Transverse colon (tissue), 4 donors: ENCODE measurements around the gene RASGEF1C. TPM values are rescaled to one million over a fixed set of nuclear protein-coding genes. Genes with fewer than 3 reads are reported as not detected.
"Not testable (repeated sequence)": the region's sequence is repeated elsewhere in the genome, so short reads cannot be mapped to it uniquely, and the experiment has no call there.

Experiments
- DNase-seq: peaks from one replicate; pipeline ENCODE4 v3.0.0-alpha.2; 2019
- H3K27ac ChIP-seq, 4 donors: fragments of 200-600 bp; sonication (generic); 2 replicates each; pipeline ENCODE4 v1.5.1; 2016 to 2018; ENCODE audit warnings: inconsistent platforms in 4 of 4
- H3K27me3 ChIP-seq: fragments of 200-600 bp; sonication (generic); 2 replicates; pipeline ENCODE4 v1.5.1; 2017; ENCODE audit warnings: inconsistent platforms
- H3K36me3 ChIP-seq, 4 donors: fragments of 200-600 bp; sonication (generic); 2 replicates each; pipeline ENCODE4 v1.5.1; 2017 to 2019; ENCODE audit warnings: inconsistent platforms in 4 of 4
- H3K4me1 ChIP-seq, 4 donors: fragments of 200-600 bp; sonication (generic); 2 replicates each; pipeline ENCODE4 v1.5.1; 2017 to 2020; ENCODE audit warnings: inconsistent platforms in 4 of 4
- H3K4me3 ChIP-seq, 4 donors: fragments of 200-600 bp; sonication (generic); 1 replicate in 1 of 4; 2 replicates in 3 of 4; pipeline versions ENCODE4 v1.5.1 to v1.6.1; 2017 to 2019; ENCODE audit warnings: inconsistent platforms in 4 of 4
- H3K9me3 ChIP-seq, 2 donors: fragments of 200-600 bp; sonication (generic); 2 replicates each; pipeline ENCODE4 v1.5.1; 2017 to 2019; ENCODE audit warnings: inconsistent platforms in 2 of 2
- CTCF ChIP-seq, 5 experiments: fragments of 200-600 bp in 3 of 5; fragments of 450-650 bp in 2 of 5; sonication (generic) in 3 of 5; IDR thresholded peaks; 1 replicate in 2 of 5; 2 replicates in 3 of 5; pipeline ENCODE4 v1.5.1; 2016 to 2017; ENCODE audit warnings: antibody characterized with exemption in 5 of 5, inconsistent platforms in 3 of 5, mild to moderate bottlenecking in 2 of 5, moderate library complexity in 1 of 5
- EP300 ChIP-seq: sonication (generic); formaldehyde crosslinking; IDR thresholded peaks from one replicate; pipeline ENCODE4 v1.6.1; 2017; ENCODE audit warnings: antibody characterized with exemption, low read depth
- POLR2A ChIP-seq: fragments of 450-650 bp; IDR thresholded peaks from one replicate; pipeline ENCODE4 v1.6.1; 2016; ENCODE audit warnings: antibody characterized with exemption, mild to moderate bottlenecking, moderate library complexity
- POLR2AphosphoS5 ChIP-seq, 3 donors: sonication (generic); formaldehyde crosslinking; IDR thresholded peaks; one replicate each; pipeline ENCODE4 v1.6.1; 2016; ENCODE audit warnings: antibody characterized with exemption in 3 of 3
- WGBS, 2 donors: methylation state at CpG; one replicate each; pipeline ENCODE4 v1.1.5; 2018; ENCODE audit warnings: low coverage in 1 of 2; 5-methylcytosine and 5-hydroxymethylcytosine counted together
- in situ Hi-C, 4 donors: fragments of 200-750 bp; cut with MboI; loops; one replicate each; pipeline versions ENCODE4 v1.15.0 to v1.15.1; 2017; ENCODE audit warnings: low sequenced_read_pairs in 3 of 4, low pct_ligation_motif_present in 1 of 4, low pct_unique_long_range_greater_than_20kb in 1 of 4
- intact Hi-C: fragments of 100-400 bp; cut with DNase I; formaldehyde crosslinking; loops from one replicate; pipeline ENCODE4 v1.15.1; 2023; ENCODE audit warnings: low total_unique reads
- total RNA-seq, 4 donors: library from RNA; depleted of rRNA; stranded (reverse); fragments of >200 nt; gene quantifications; one replicate each; pipeline ENCODE4 v1.1.0, GENCODE V29; 2016

Gene RASGEF1C
- total RNA-seq, 4 donors from 2014 or later = 0.14 to 3.0 TPM; not detected in 2

GRCh38 chr5:180210961-180211760 is 2.1 kb upstream of the RASGEF1C start:
- TF ChIP-seq CTCF (IDR thresholded peaks at IDR 0.05) = no peak
- WGBS, 2 donors = 89% methylated on average over 16 of the region's 16 CpGs; no CpG with 5 or more reads in 1 of the 2 donors

GRCh38 chr5:180210077-180210476 is 1.1 kb upstream of the RASGEF1C start:
- H3K4me3 ChIP-seq, intact Hi-C loops, in situ Hi-C loops, H3K36me3 ChIP-seq, DNase-seq, H3K9me3 ChIP-seq, H3K27ac ChIP-seq: not testable (repeated sequence)
- H3K27me3 ChIP-seq = peaks cover 30% of the 10 kb centered on the region
- H3K4me1 ChIP-seq = peaks cover 0 to 13% (median 7%) of the 10 kb centered on the region in 4 donors
- 88 to 90% methylated on average over 10 to 12 of the region's 12 CpGs for WGBS, 2 donors

More at GRCh38 chr5:180210961-180211760, 2.1 kb upstream of the RASGEF1C start:
- Histone ChIP-seq H3K36me3 (no peaks in the 10 kb centered on the region), H3K27me3 (peaks cover 24% of the 10 kb centered on the region), H3K4me3 (no peak overlapping the region), H3K4me1 (peaks cover 0 to 13% (median 7%) of the 10 kb centered on the region in 4 donors), H3K27ac (no peak overlapping the region), H3K9me3 (no peaks in the 10 kb centered on the region)
- no peak for DNase-seq
- intact Hi-C loops = no loop called here
- in situ Hi-C loops = no loop called here

GRCh38 chr5:180208435-180209081 is 453 bp downstream of the RASGEF1C start:
- 8% methylated on average over 11 of the region's 65 CpGs; no CpG with 5 or more reads in 1 of the 2 donors for WGBS, 2 donors
- TF ChIP-seq EP300 (no peak), POLR2AphosphoS5 (IDR thresholded peaks at IDR 0.05) (no peak), CTCF (IDR thresholded peaks at IDR 0.05) (no peak), POLR2A (no peak)
- Histone ChIP-seq H3K4me1 (peaks cover 0 to 13% (median 7%) of the 10 kb centered on the region in 4 donors), H3K27me3 (peaks cover 30% of the 10 kb centered on the region), H3K4me3 (peak overlapping the region in 3 of 4 donors; percentile 29 to 57 (median 37)), H3K27ac (no peak overlapping the region), H3K9me3 (no peaks in the 10 kb centered on the region), H3K36me3 (no peaks in the 10 kb centered on the region)
- intact Hi-C loops = no loop called here
- no peak for DNase-seq
- in situ Hi-C loops = no loop called here

- Histone ChIP-seq H3K9me3 (no peaks in the 10 kb centered on the region), H3K27me3 (peaks cover 30% of the 10 kb centered on the region), H3K4me1 (peaks cover 0 to 13% (median 7%) of the 10 kb centered on the region in 4 donors), H3K36me3 (no peaks in the 10 kb centered on the region), H3K4me3 (peak overlapping the region in 2 of 4 donors; percentile 37 to 57), H3K27ac (no peak overlapping the region)
- WGBS, 2 donors = 48% methylated on average over 14 of the region's 14 CpGs; no CpG with 5 or more reads in 1 of the 2 donors
- TF ChIP-seq POLR2A (no peak), CTCF (IDR thresholded peaks at IDR 0.05) (no peak), POLR2AphosphoS5 (IDR thresholded peaks at IDR 0.05) (no peak), EP300 (no peak)
- DNase-seq = no peak
- in situ Hi-C loops (no loop called here), intact Hi-C loops (no loop called here)
Measured at GRCh38 chr5:180208038-180208434, 975 bp downstream of the RASGEF1C start.
